ENCODE measurements around the gene ZNF414. TPM values are rescaled to one million over a fixed set of nuclear protein-coding genes. Genes with fewer than 3 reads are reported as not detected.

ZNF414 gene
- total RNA-seq, 2 experiments from 2014 or later = 8.7 to 47.5 TPM

Other genes with a start within 250 kb of the ZNF414 start
- 39.0 and 49.2 TPM in 2 replicates for gene CD320, start 205.8 kb downstream of the ZNF414 start, total RNA-seq (2014; rRNA removed; shearing (Covaris generic))
- gene CD320, start 205.8 kb downstream of the ZNF414 start, total RNA-seq (2022) = 35.9 and 39.1 TPM in 2 replicates
- 59.2 and 93.0 TPM in 2 replicates for gene NDUFA7, start 192.8 kb downstream of the ZNF414 start, total RNA-seq (2014; rRNA removed; shearing (Covaris generic))
- 103 and 106 TPM in 2 replicates for gene NDUFA7, start 192.8 kb downstream of the ZNF414 start, total RNA-seq (2022)
- gene RPS28, start 192.7 kb downstream of the ZNF414 start, total RNA-seq (2014; rRNA removed; shearing (Covaris generic)) = 1,636 and 2,574 TPM in 2 replicates
- 2,187 and 2,253 TPM in 2 replicates for gene RPS28, start 192.7 kb downstream of the ZNF414 start, total RNA-seq (2022)
- 0.22 TPM in 1 of 2 replicates, not detected in the other for gene KANK3, start 170.9 kb downstream of the ZNF414 start, total RNA-seq (2014; rRNA removed; shearing (Covaris generic))
- 0.11 and 0.57 TPM in 2 replicates for gene KANK3, start 170.9 kb downstream of the ZNF414 start, total RNA-seq (2022)
- gene ANGPTL4, start 150.0 kb downstream of the ZNF414 start, total RNA-seq (2014; rRNA removed; shearing (Covaris generic)) = not detected in 2 replicates
- gene ANGPTL4, start 150.0 kb downstream of the ZNF414 start, total RNA-seq (2022) = not detected in 2 replicates
- 24.5 and 28.1 TPM in 2 replicates for gene RAB11B, start 123.8 kb downstream of the ZNF414 start, total RNA-seq (2014; rRNA removed; shearing (Covaris generic))
- 84.9 and 96.8 TPM in 2 replicates for gene RAB11B, start 123.8 kb downstream of the ZNF414 start, total RNA-seq (2022)
- gene MARCHF2, start 100.9 kb downstream of the ZNF414 start, total RNA-seq (2014; rRNA removed; shearing (Covaris generic)) = 8.1 and 14.1 TPM in 2 replicates
- 12.1 and 12.4 TPM in 2 replicates for gene MARCHF2, start 100.9 kb downstream of the ZNF414 start, total RNA-seq (2022)
- gene HNRNPM, start 69.2 kb downstream of the ZNF414 start, total RNA-seq (2014; rRNA removed; shearing (Covaris generic)) = 90.0 and 111 TPM in 2 replicates
- 264 and 280 TPM in 2 replicates for gene HNRNPM, start 69.2 kb downstream of the ZNF414 start, total RNA-seq (2022)
- 0.08 and 0.28 TPM in 2 replicates for gene PRAM1, start 11.5 kb downstream of the ZNF414 start, total RNA-seq (2014; rRNA removed; shearing (Covaris generic))
- gene PRAM1, start 11.5 kb downstream of the ZNF414 start, total RNA-seq (2022) = 3.1 TPM in 2 replicates
- gene MYO1F, start 63.3 kb upstream of the ZNF414 start, total RNA-seq (2014; rRNA removed; shearing (Covaris generic)) = 5.1 and 8.8 TPM in 2 replicates
- 14.9 and 18.4 TPM in 2 replicates for gene MYO1F, start 63.3 kb upstream of the ZNF414 start, total RNA-seq (2022)
- not detected in 2 replicates for gene ADAMTS10, start 96.5 kb upstream of the ZNF414 start, total RNA-seq (2014; rRNA removed; shearing (Covaris generic))
- not detected in 2 replicates for gene ADAMTS10, start 96.5 kb upstream of the ZNF414 start, total RNA-seq (2022)
- not detected in 2 replicates for gene NFILZ, start 116.5 kb upstream of the ZNF414 start, total RNA-seq (2014; rRNA removed; shearing (Covaris generic))
- not detected in 2 replicates for gene NFILZ, start 116.5 kb upstream of the ZNF414 start, total RNA-seq (2022)
- not detected in 2 replicates for gene ACTL9, start 184.6 kb upstream of the ZNF414 start, total RNA-seq (2014; rRNA removed; shearing (Covaris generic))
- gene ACTL9, start 184.6 kb upstream of the ZNF414 start, total RNA-seq (2022) = not detected in 2 replicates
- not detected in 2 replicates for gene OR2Z1, start 207.5 kb upstream of the ZNF414 start, total RNA-seq (2014; rRNA removed; shearing (Covaris generic))
- not detected in 2 replicates for gene OR2Z1, start 207.5 kb upstream of the ZNF414 start, total RNA-seq (2022)

Measured in OCI-LY7 (cell line).